ENCODE data around the gene CCDC51. TPM values are rescaled to one million over a fixed set of nuclear protein-coding genes. Genes with fewer than 3 reads are reported as not detected.

Gene CCDC51
- total RNA-seq, 1 donor: 17.4 TPM

GRCh38 chr3:48436477-48436787 is 3.5 kb downstream of the CCDC51 start:
- Histone ChIP-seq H3K27ac (ENCODE audit: low read depth, low read length) (no peak overlapping the region), H2AFZ (ENCODE audit: low read length) (no peak overlapping the region), H3K4me1 (ENCODE audit: insufficient read depth, low read length) (peaks cover 19% of the 10 kb centered on the region), H3K4me2 (ENCODE audit: insufficient read depth, low read length) (no peak overlapping the region), H3K79me2 (ENCODE audit: insufficient read depth, low read length) (peaks cover 30% of the 10 kb centered on the region), H4K20me1 (ENCODE audit: insufficient read depth, low read length) (peaks cover 5% of the 10 kb centered on the region), H3K4me3 (ENCODE audit: insufficient read depth, low read length) (no peak overlapping the region), H3K27me3 (ENCODE audit: insufficient read depth, low read length) (no peaks in the 10 kb centered on the region), H3K36me3 (ENCODE audit: insufficient read depth, low read length) (peaks cover 23% of the 10 kb centered on the region), H3K9me3 (ENCODE audit: low read depth, low read length) (no peaks in the 10 kb centered on the region)
- peak; percentile 53 for DNase-seq (ENCODE audit: insufficient read length, low spot score, missing footprints)
- TF ChIP-seq CTCF (IDR thresholded peaks at IDR 0.05; ENCODE audit: extremely low read depth, low read depth, low read length): no peak

GRCh38 chr3:48435774-48436476 is 4.0 kb downstream of the CCDC51 start:
- peak; percentile 97 for DNase-seq (ENCODE audit: insufficient read length, low spot score, missing footprints)
- no peak overlapping the region for H3K4me2 ChIP-seq (ENCODE audit: insufficient read depth, low read length)
- H3K79me2 ChIP-seq (ENCODE audit: insufficient read depth, low read length): peaks cover 26% of the 10 kb centered on the region
- H3K36me3 ChIP-seq (ENCODE audit: insufficient read depth, low read length): peaks cover 21% of the 10 kb centered on the region
- H3K27ac ChIP-seq (ENCODE audit: low read depth, low read length): no peak overlapping the region
- H4K20me1 ChIP-seq (ENCODE audit: insufficient read depth, low read length): peaks cover 3% of the 10 kb centered on the region
- H3K4me3 ChIP-seq (ENCODE audit: insufficient read depth, low read length): no peak overlapping the region
- H3K27me3 ChIP-seq (ENCODE audit: insufficient read depth, low read length): no peaks in the 10 kb centered on the region
- H3K4me1 ChIP-seq (ENCODE audit: insufficient read depth, low read length): peaks cover 15% of the 10 kb centered on the region
- TF ChIP-seq CTCF (IDR thresholded peaks at IDR 0.05; ENCODE audit: extremely low read depth, low read depth, low read length): peak; percentile 100
- H2AFZ ChIP-seq (ENCODE audit: low read length): no peak overlapping the region
- no peaks in the 10 kb centered on the region for H3K9me3 ChIP-seq (ENCODE audit: low read depth, low read length)

GRCh38 chr3:48435223-48435595 is 4.7 kb downstream of the CCDC51 start:
- H3K79me2 ChIP-seq (ENCODE audit: insufficient read depth, low read length): peaks cover 19% of the 10 kb centered on the region
- DNase-seq (ENCODE audit: insufficient read length, low spot score, missing footprints): no peak
- no peaks in the 10 kb centered on the region for H3K9me3 ChIP-seq (ENCODE audit: low read depth, low read length)
- H3K27ac ChIP-seq (ENCODE audit: low read depth, low read length): no peak overlapping the region
- no peak overlapping the region for H2AFZ ChIP-seq (ENCODE audit: low read length)
- H4K20me1 ChIP-seq (ENCODE audit: insufficient read depth, low read length): no peaks in the 10 kb centered on the region
- no peak overlapping the region for H3K4me2 ChIP-seq (ENCODE audit: insufficient read depth, low read length)
- H3K4me1 ChIP-seq (ENCODE audit: insufficient read depth, low read length): peaks cover 17% of the 10 kb centered on the region
- H3K27me3 ChIP-seq (ENCODE audit: insufficient read depth, low read length): no peaks in the 10 kb centered on the region
- peaks cover 21% of the 10 kb centered on the region for H3K36me3 ChIP-seq (ENCODE audit: insufficient read depth, low read length)
- TF ChIP-seq CTCF (IDR thresholded peaks at IDR 0.05; ENCODE audit: extremely low read depth, low read depth, low read length): no peak
- H3K4me3 ChIP-seq (ENCODE audit: insufficient read depth, low read length): no peak overlapping the region

GRCh38 chr3:48434591-48435222 is 5.2 kb downstream of the CCDC51 start:
- H3K4me2 ChIP-seq (ENCODE audit: insufficient read depth, low read length): no peak overlapping the region
- H3K27ac ChIP-seq (ENCODE audit: low read depth, low read length): no peak overlapping the region
- H3K79me2 ChIP-seq (ENCODE audit: insufficient read depth, low read length): peaks cover 15% of the 10 kb centered on the region
- no peaks in the 10 kb centered on the region for H4K20me1 ChIP-seq (ENCODE audit: insufficient read depth, low read length)
- H3K4me1 ChIP-seq (ENCODE audit: insufficient read depth, low read length): peaks cover 22% of the 10 kb centered on the region
- no peak overlapping the region for H3K4me3 ChIP-seq (ENCODE audit: insufficient read depth, low read length)
- H2AFZ ChIP-seq (ENCODE audit: low read length): no peak overlapping the region
- DNase-seq (ENCODE audit: insufficient read length, low spot score, missing footprints): peak; percentile 61
- H3K36me3 ChIP-seq (ENCODE audit: insufficient read depth, low read length): peaks cover 21% of the 10 kb centered on the region
- H3K27me3 ChIP-seq (ENCODE audit: insufficient read depth, low read length): no peaks in the 10 kb centered on the region
- no peak for TF ChIP-seq CTCF (IDR thresholded peaks at IDR 0.05; ENCODE audit: extremely low read depth, low read depth, low read length)
- H3K9me3 ChIP-seq (ENCODE audit: low read depth, low read length): no peaks in the 10 kb centered on the region
